Measurements from ENCODE around the gene HOXB4. TPM values are rescaled to one million over a fixed set of nuclear protein-coding genes. Genes with fewer than 3 reads are reported as not detected.

HOXB4 gene
- total and polyA plus RNA-seq, 2 donors from 2014 or later = 4.4 to 22.6 TPM

GRCh38 chr17:48621410-48622392 is 43.6 kb upstream of the HOXB4 start:
- H3K27me3 ChIP-seq (ENCODE audit: control insufficient read depth, insufficient read depth, low read length) = peaks cover 36% of the 10 kb centered on the region
- H3K27ac ChIP-seq (ENCODE audit: low read depth in 2 of 2, low read length in 2 of 2) = peak overlapping the region; percentile 38 to 89
- H3K9me3 ChIP-seq (ENCODE audit: control insufficient read depth in 2 of 3, insufficient read depth in 1 of 3, low read length in 3 of 3) = no peaks in the 10 kb centered on the region
- intact Hi-C loops (cut with DNase I) = no loop called here
- H3K4me1 ChIP-seq (ENCODE audit: control insufficient read depth in 2 of 3, insufficient read depth in 2 of 3, low read depth in 1 of 3, low read length in 3 of 3) = peaks cover 0 to 9% (median 0%) of the 10 kb centered on the region in 3 donors
- H3K9ac ChIP-seq (ENCODE audit: low read length in 3 of 3) = peak overlapping the region in 2 of 3 donors; percentile 24 to 81
- peak overlapping the region in 1 of 3 donors; percentile 9 for H3K4me3 ChIP-seq (ENCODE audit: low read length in 3 of 3)
- FAIRE-seq (no peak), DNase-seq (peak in 3 of 5 donors; percentile 40 to 64 (median 51))
- TF ChIP-seq CTCF (IDR thresholded peaks at IDR 0.05; ENCODE audit: borderline replicate concordance, extremely low read depth, insufficient read depth) = no peak
- H3K36me3 ChIP-seq (ENCODE audit: control insufficient read depth in 2 of 3, insufficient read depth in 3 of 3, low read length in 3 of 3) = no peaks in the 10 kb centered on the region

- peak overlapping the region; percentile 8 to 81 (median 43) for H3K9ac ChIP-seq (ENCODE audit: low read length in 3 of 3)
Measured at GRCh38 chr17:48620461-48621139, 42.5 kb upstream of the HOXB4 start.

GRCh38 chr17:48619826-48620449 is 41.8 kb upstream of the HOXB4 start:
- Histone ChIP-seq H3K27me3 (ENCODE audit: control insufficient read depth, insufficient read depth, low read length) (peaks cover 47% of the 10 kb centered on the region), H3K4me1 (ENCODE audit: control insufficient read depth in 2 of 3, insufficient read depth in 2 of 3, low read depth in 1 of 3, low read length in 3 of 3) (peaks cover 0 to 11% (median 0%) of the 10 kb centered on the region in 3 donors), H3K4me3 (ENCODE audit: low read length in 3 of 3) (peak overlapping the region; percentile 7 to 44 (median 38)), H3K9ac (ENCODE audit: low read length in 3 of 3) (peak overlapping the region in 2 of 3 donors; percentile 43 to 81), H3K36me3 (ENCODE audit: control insufficient read depth in 2 of 3, insufficient read depth in 3 of 3, low read length in 3 of 3) (no peaks in the 10 kb centered on the region), H3K9me3 (ENCODE audit: control insufficient read depth in 2 of 3, insufficient read depth in 1 of 3, low read length in 3 of 3) (no peaks in the 10 kb centered on the region), H3K27ac (ENCODE audit: low read depth in 2 of 2, low read length in 2 of 2) (peak overlapping the region; percentile 85 to 89)
- intact Hi-C loops (cut with DNase I) = no loop called here
- TF ChIP-seq CTCF (IDR thresholded peaks at IDR 0.05; ENCODE audit: borderline replicate concordance, extremely low read depth, insufficient read depth) = no peak
- no peak for FAIRE-seq
- DNase-seq = peak in 3 of 5 donors; percentile 52 to 71 (median 64)

More at GRCh38 chr17:48620461-48621139, 42.5 kb upstream of the HOXB4 start:
- intact Hi-C loops (cut with DNase I) = no loop called here
- Histone ChIP-seq H3K9me3 (ENCODE audit: control insufficient read depth in 2 of 3, insufficient read depth in 1 of 3, low read length in 3 of 3) (no peaks in the 10 kb centered on the region), H3K4me3 (ENCODE audit: low read length in 3 of 3) (peak overlapping the region; percentile 7 to 44 (median 29)), H3K36me3 (ENCODE audit: control insufficient read depth in 2 of 3, insufficient read depth in 3 of 3, low read length in 3 of 3) (no peaks in the 10 kb centered on the region), H3K27me3 (ENCODE audit: control insufficient read depth, insufficient read depth, low read length) (peaks cover 43% of the 10 kb centered on the region), H3K4me1 (ENCODE audit: control insufficient read depth in 2 of 3, insufficient read depth in 2 of 3, low read depth in 1 of 3, low read length in 3 of 3) (peaks cover 0 to 11% (median 0%) of the 10 kb centered on the region in 3 donors), H3K27ac (ENCODE audit: low read depth in 2 of 2, low read length in 2 of 2) (peak overlapping the region; percentile 85 to 89)
- TF ChIP-seq CTCF (IDR thresholded peaks at IDR 0.05; ENCODE audit: borderline replicate concordance, extremely low read depth, insufficient read depth) = no peak
- DNase-seq (peak in 4 of 5 donors; percentile 61 to 80 (median 72)), FAIRE-seq (no peak)
